GM21526 (cell line): ENCODE data around the gene ARHGDIG.
"Not testable (repeated sequence)": the region's sequence is repeated elsewhere in the genome, so short reads cannot be mapped to it uniquely, and the experiment has no call there.

Experiments
- ATAC-seq: cut with Tn5 transposase; IDR thresholded peaks from one replicate; pipeline ENCODE4 v1.9.1; 2021; ENCODE audit warnings: moderate library complexity; ENCODE audit not compliant: unreplicated experiment, low FRiP score

ARHGDIG gene

GRCh38 chr16:322476-323143 is 42.2 kb downstream of the ARHGDIG start:
- ATAC-seq, result no peak

DNA sequence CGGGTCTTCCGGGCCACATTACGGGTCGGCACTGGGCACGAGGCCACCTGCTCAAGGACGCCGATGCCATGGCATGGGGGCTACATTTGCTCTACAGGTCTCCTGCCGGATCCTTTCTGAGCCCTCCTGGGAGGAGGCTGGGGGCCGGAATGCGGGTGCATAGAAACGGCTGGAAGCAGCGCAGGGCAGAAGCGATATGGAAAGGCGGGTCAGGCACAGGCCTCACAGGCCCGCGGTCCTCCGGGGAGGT is 43.7 kb downstream of the ARHGDIG start:
- no peak for ATAC-seq

GRCh38 chr16:324451-325334 is 44.3 kb downstream of the ARHGDIG start:
- ATAC-seq, result no peak

GRCh38 chr16:325375-326145 is 45.2 kb downstream of the ARHGDIG start:
- no peak for ATAC-seq

GRCh38 chr16:330741-331140 is 50.4 kb downstream of the ARHGDIG start:
- no peak for ATAC-seq

- ATAC-seq, result not testable (repeated sequence)
Observed at GRCh38 chr16:331181-331814, 50.9 kb downstream of the ARHGDIG start.
